ENCODE results near the gene LRRFIP2.

DNA sequence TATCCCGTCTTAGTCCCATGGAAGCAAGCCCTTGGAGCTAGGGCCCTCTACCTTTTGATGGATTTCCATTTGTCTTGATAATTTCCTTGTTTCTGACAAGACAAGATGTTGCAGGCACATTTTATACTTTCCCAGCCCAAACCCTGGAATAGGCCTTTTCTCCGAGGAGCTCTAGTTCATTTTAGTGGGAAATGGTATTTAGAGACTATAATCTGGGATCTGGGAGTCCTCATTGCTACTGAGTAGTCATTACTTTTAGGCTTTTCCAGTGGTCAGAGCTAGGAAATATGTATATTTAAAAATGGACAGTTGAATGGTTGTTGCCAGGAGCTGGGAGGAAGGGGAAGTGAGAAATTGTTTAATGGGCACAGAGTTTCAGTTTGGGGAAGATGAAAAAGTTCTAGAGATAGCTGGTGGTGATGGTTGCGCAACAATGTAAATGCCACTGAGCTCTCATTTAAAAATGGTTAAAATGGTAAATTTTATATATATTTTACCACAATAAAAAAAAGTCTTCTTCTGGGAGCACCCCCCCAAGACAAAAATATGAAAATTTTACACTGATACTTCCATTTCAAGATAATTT is 149.5 kb downstream of the LRRFIP2 start:
- TF ChIP-seq EZH2 (IDR thresholded peaks at IDR 0.05): no peak
- TF ChIP-seq, protein P1, sequence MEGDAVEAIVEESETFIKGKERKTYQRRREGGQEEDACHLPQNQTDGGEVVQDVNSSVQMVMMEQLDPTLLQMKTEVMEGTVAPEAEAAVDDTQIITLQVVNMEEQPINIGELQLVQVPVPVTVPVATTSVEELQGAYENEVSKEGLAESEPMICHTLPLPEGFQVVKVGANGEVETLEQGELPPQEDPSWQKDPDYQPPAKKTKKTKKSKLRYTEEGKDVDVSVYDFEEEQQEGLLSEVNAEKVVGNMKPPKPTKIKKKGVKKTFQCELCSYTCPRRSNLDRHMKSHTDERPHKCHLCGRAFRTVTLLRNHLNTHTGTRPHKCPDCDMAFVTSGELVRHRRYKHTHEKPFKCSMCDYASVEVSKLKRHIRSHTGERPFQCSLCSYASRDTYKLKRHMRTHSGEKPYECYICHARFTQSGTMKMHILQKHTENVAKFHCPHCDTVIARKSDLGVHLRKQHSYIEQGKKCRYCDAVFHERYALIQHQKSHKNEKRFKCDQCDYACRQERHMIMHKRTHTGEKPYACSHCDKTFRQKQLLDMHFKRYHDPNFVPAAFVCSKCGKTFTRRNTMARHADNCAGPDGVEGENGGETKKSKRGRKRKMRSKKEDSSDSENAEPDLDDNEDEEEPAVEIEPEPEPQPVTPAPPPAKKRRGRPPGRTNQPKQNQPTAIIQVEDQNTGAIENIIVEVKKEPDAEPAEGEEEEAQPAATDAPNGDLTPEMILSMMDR (IDR thresholded peaks at IDR 0.05): no peak
